H54 (cell line): ENCODE data around the gene HSPA1A.
"Not testable (repeated sequence)": the region's sequence is repeated elsewhere in the genome, so short reads cannot be mapped to it uniquely, and the experiment has no call there.

Experiments used
- DNase-seq: peaks from one replicate; pipeline ENCODE4 v3.0.0; 2011; ENCODE audit warnings: low spot score, mixed read lengths; ENCODE audit not compliant: insufficient read length
- FAIRE-seq: peaks from 3 replicates; lab custom pipeline; 2011; peaks lifted over from hg19 to GRCh38; lab: Jason Lieb, UNC
- POLR2A ChIP-seq: IDR thresholded peaks from 2 replicates; pipeline ENCODE4 v1.6.1; 2011; ENCODE audit warnings: low read depth, mild to moderate bottlenecking, low read length

HSPA1A gene

GRCh38 chr6:31811645-31812044 lies 3.7 kb upstream of the HSPA1A start:
- DNase-seq (no peak), FAIRE-seq (no peak)
- TF ChIP-seq POLR2A = no peak

- no peak for DNase-seq
- no peak for FAIRE-seq
- no peak for TF ChIP-seq POLR2A
These were observed 1.9 kb upstream of the HSPA1A start for GRCh38 chr6:31813465-31813849.

GRCh38 chr6:31814677-31815024 lies 692 bp upstream of the HSPA1A start:
- peak; percentile 26; the same call in 1 of the 2 replicates for TF ChIP-seq POLR2A
- DNase-seq = peak; percentile 85
- no peak for FAIRE-seq

- FAIRE-seq, DNase-seq: not testable (repeated sequence)
These were observed 2.0 kb downstream of the HSPA1A start for GRCh38 chr6:31817133-31817928.

GRCh38 chr6:31817929-31818511 lies 2.7 kb downstream of the HSPA1A start:
- FAIRE-seq, DNase-seq: not testable (repeated sequence)

GRCh38 chr6:31819871-31820299 lies 4.5 kb downstream of the HSPA1A start:
- DNase-seq = no peak
- TF ChIP-seq POLR2A = no peak
- no peak for FAIRE-seq

GRCh38 chr6:31820399-31820798 lies 5.1 kb downstream of the HSPA1A start:
- DNase-seq, FAIRE-seq: not testable (repeated sequence)

- no peak for FAIRE-seq
- TF ChIP-seq POLR2A = peak; percentile 58
- no peak for DNase-seq
These were observed 6.1 kb downstream of the HSPA1A start for GRCh38 chr6:31821301-31822035.

- DNase-seq = peak; percentile 61
- TF ChIP-seq POLR2A = 0 out of 2 replicates have a peak, but pooled peaks have one; percentile 13
These were observed 6.9 kb downstream of the HSPA1A start for GRCh38 chr6:31822036-31822821.

GRCh38 chr6:31823592-31824196 lies 8.4 kb downstream of the HSPA1A start:
- not testable (repeated sequence) for FAIRE-seq, DNase-seq

More at GRCh38 chr6:31822036-31822821, 6.9 kb downstream of the HSPA1A start:
- no peak for FAIRE-seq

- DNase-seq (no peak), FAIRE-seq (no peak)
- no peak for TF ChIP-seq POLR2A
These were observed 10.2 kb downstream of the HSPA1A start for GRCh38 chr6:31825553-31825952.

GRCh38 chr6:31826793-31827285 lies 11.5 kb downstream of the HSPA1A start:
- TF ChIP-seq POLR2A = no peak
- FAIRE-seq (no peak), DNase-seq (peak; percentile 68)
